MM.1S (cell line): ENCODE measurements around the gene EMILIN1.

Source experiments
- DNase-seq: peaks from one replicate; pipeline ENCODE4 v3.0.0-alpha.2; 2015
- H2AFZ ChIP-seq: fragments of 300-600 bp; sonication (generic); 2 replicates; pipeline ENCODE4 v1.6.0; 2016; ENCODE audit warnings: antibody characterized with exemption, low read length
- H3F3A ChIP-seq: fragments of 300-600 bp; sonication (generic); 2 replicates; pipeline ENCODE4 v1.6.1; 2016; ENCODE audit warnings: mild to moderate bottlenecking, antibody characterized with exemption, low read length, moderate library complexity, mixed read lengths; ENCODE audit not compliant: insufficient read depth
- H3K27ac ChIP-seq: fragments of 300-600 bp; sonication (generic); 2 replicates; pipeline ENCODE4 v1.5.1; 2016; ENCODE audit warnings: mild to moderate bottlenecking, low read length
- H3K27me3 ChIP-seq: fragments of 300-600 bp; sonication (generic); replicated peaks from 2 replicates; pipeline ENCODE4 v1.6.0; 2016; ENCODE audit warnings: low read length; ENCODE audit not compliant: insufficient read depth
- H3K36me3 ChIP-seq: fragments of 300-600 bp; sonication (generic); replicated peaks from 2 replicates; pipeline ENCODE4 v1.6.1; 2016; ENCODE audit warnings: mild to moderate bottlenecking, low read length, mixed read lengths; ENCODE audit not compliant: insufficient read depth
- H3K4me1 ChIP-seq: fragments of 300-600 bp; sonication (generic); 2 replicates; pipeline ENCODE4 v1.6.1; 2016; ENCODE audit warnings: low read length, mixed read lengths
- H3K4me2 ChIP-seq: fragments of 300-600 bp; sonication (generic); 2 replicates; pipeline ENCODE4 v1.6.0; 2016; ENCODE audit warnings: low read depth, low read length
- H3K4me3 ChIP-seq: fragments of 300-600 bp; sonication (generic); 2 replicates; pipeline ENCODE4 v1.5.1; 2016; ENCODE audit warnings: low read length, mixed read lengths
- H3K79me2 ChIP-seq: fragments of 300-600 bp; sonication (generic); 2 replicates; pipeline ENCODE4 v1.6.1; 2016; ENCODE audit warnings: mixed run types, low read length, mixed read lengths
- H3K9ac ChIP-seq: fragments of 300-600 bp; sonication (generic); 2 replicates; pipeline ENCODE4 v1.6.1; 2016; ENCODE audit warnings: low read length, mixed read lengths
- H3K9me2 ChIP-seq: fragments of 300-600 bp; sonication (generic); replicated peaks from 2 replicates; pipeline ENCODE4 v1.6.1; 2016; ENCODE audit warnings: mild to moderate bottlenecking, low read length, mixed read lengths; ENCODE audit not compliant: insufficient read depth
- H3K9me3 ChIP-seq: fragments of 300-600 bp; sonication (generic); replicated peaks from 2 replicates; pipeline ENCODE4 v1.6.1; 2016; ENCODE audit warnings: mild to moderate bottlenecking, low read length, mixed read lengths; ENCODE audit not compliant: insufficient read depth
- H4K20me1 ChIP-seq: fragments of 300-600 bp; sonication (generic); 2 replicates; pipeline ENCODE4 v1.6.1; 2016; ENCODE audit warnings: mild to moderate bottlenecking, low read length, moderate library complexity, mixed read lengths; ENCODE audit not compliant: insufficient read depth
- EZH2 ChIP-seq: fragments of 300-600 bp; sonication (generic); optimal IDR thresholded peaks from 2 replicates; pipeline ENCODE3; 2017; ENCODE audit warnings: low read depth, mild to moderate bottlenecking, antibody characterized with exemption, low read length, mixed read lengths
- EZH2phosphoT487 ChIP-seq: fragments of 300-600 bp; sonication (generic); IDR thresholded peaks from 2 replicates; pipeline ENCODE4 v1.6.1; 2018; ENCODE audit warnings: antibody characterized with exemption, low read length
- TF ChIP-seq, protein P1 (sequence below): fragments of 300-600 bp; sonication (generic); IDR thresholded peaks from 2 replicates; pipeline ENCODE4 v1.5.1; 2016; ENCODE audit warnings: antibody characterized with exemption, low read length, mixed read lengths

Gene EMILIN1

GRCh38 chr2:27092696-27093429, 14.4 kb downstream of the EMILIN1 start:
- no peaks in the 10 kb centered on the region for H3K27me3 ChIP-seq
- DNase-seq: no peak
- TF ChIP-seq EZH2phosphoT487 (no peak), EZH2 (no peak)
- TF ChIP-seq, protein P1, sequence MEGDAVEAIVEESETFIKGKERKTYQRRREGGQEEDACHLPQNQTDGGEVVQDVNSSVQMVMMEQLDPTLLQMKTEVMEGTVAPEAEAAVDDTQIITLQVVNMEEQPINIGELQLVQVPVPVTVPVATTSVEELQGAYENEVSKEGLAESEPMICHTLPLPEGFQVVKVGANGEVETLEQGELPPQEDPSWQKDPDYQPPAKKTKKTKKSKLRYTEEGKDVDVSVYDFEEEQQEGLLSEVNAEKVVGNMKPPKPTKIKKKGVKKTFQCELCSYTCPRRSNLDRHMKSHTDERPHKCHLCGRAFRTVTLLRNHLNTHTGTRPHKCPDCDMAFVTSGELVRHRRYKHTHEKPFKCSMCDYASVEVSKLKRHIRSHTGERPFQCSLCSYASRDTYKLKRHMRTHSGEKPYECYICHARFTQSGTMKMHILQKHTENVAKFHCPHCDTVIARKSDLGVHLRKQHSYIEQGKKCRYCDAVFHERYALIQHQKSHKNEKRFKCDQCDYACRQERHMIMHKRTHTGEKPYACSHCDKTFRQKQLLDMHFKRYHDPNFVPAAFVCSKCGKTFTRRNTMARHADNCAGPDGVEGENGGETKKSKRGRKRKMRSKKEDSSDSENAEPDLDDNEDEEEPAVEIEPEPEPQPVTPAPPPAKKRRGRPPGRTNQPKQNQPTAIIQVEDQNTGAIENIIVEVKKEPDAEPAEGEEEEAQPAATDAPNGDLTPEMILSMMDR: no peak
- no peak overlapping the region for H3K27ac ChIP-seq
- H3K79me2 ChIP-seq: peaks cover 14% of the 10 kb centered on the region
- no peak overlapping the region for H3K4me3 ChIP-seq
- H3K4me2 ChIP-seq: no peak overlapping the region
- no peaks in the 10 kb centered on the region for H4K20me1 ChIP-seq
- H3K9me3 ChIP-seq: no peaks in the 10 kb centered on the region
- H3F3A ChIP-seq: no peaks in the 10 kb centered on the region
- no peaks in the 10 kb centered on the region for H3K36me3 ChIP-seq
- no peak overlapping the region for H2AFZ ChIP-seq
- no peak overlapping the region for H3K9ac ChIP-seq
- no peaks in the 10 kb centered on the region for H3K9me2 ChIP-seq
- H3K4me1 ChIP-seq: peaks cover 4% of the 10 kb centered on the region; the same call in 1 of the 2 replicates

DNA sequence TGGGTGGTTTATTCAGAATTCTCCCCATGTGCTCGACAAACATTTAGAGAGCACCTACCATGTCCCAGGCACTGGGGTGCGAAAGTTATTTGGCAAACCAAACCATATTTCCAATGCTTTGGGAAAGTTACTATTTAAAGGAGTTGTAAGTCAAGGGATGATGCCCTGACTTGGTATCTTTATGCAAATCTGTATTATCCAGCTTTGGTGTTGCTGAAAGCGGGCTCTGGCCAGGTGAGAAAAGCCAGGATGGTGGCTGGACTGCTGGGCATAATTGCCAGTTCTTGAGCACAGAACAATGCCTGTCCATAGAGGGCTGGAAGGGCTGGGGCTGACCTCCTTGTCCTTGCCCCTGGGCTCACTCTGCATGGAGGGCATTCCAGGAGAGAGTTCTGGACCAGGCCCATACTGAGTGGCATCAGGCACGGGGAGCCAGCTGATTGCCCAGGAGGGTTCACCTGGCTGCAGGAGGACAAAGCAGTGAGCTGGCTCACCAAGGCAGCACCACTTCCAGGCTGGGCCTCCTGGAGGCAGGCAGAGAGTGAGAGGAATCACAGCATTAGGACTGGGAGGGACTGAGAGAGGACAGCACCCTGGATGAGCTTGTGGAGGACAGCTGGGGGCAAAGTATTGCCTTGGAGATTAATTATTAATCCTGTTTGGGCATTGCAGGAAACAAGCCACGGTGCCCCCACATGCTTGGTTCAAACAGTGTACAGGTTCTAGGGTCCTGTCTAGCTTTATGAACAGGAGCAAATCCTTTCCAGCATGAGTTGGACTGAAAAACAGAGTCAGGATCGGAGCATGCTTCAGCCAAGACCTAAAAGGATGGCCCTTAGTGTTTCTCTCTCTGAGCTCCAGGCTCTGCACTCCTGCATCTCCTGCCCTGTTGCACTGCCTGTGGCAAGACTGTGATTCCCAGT, 15.3 kb downstream of the EMILIN1 start:
- Histone ChIP-seq H3K9me2 (no peaks in the 10 kb centered on the region), H3K4me3 (no peak overlapping the region), H3K9ac (no peak overlapping the region), H2AFZ (no peak overlapping the region), H3K27ac (no peak overlapping the region), H3K4me1 (peaks cover 4% of the 10 kb centered on the region; the same call in 1 of the 2 replicates), H3K4me2 (no peak overlapping the region), H3K36me3 (no peaks in the 10 kb centered on the region), H3F3A (no peaks in the 10 kb centered on the region), H3K9me3 (no peaks in the 10 kb centered on the region), H3K27me3 (no peaks in the 10 kb centered on the region), H3K79me2 (peaks cover 5% of the 10 kb centered on the region), H4K20me1 (no peaks in the 10 kb centered on the region)
- DNase-seq: no peak
- TF ChIP-seq EZH2phosphoT487: no peak
- TF ChIP-seq, protein P1: no peak
- no peak for TF ChIP-seq EZH2

DNA sequence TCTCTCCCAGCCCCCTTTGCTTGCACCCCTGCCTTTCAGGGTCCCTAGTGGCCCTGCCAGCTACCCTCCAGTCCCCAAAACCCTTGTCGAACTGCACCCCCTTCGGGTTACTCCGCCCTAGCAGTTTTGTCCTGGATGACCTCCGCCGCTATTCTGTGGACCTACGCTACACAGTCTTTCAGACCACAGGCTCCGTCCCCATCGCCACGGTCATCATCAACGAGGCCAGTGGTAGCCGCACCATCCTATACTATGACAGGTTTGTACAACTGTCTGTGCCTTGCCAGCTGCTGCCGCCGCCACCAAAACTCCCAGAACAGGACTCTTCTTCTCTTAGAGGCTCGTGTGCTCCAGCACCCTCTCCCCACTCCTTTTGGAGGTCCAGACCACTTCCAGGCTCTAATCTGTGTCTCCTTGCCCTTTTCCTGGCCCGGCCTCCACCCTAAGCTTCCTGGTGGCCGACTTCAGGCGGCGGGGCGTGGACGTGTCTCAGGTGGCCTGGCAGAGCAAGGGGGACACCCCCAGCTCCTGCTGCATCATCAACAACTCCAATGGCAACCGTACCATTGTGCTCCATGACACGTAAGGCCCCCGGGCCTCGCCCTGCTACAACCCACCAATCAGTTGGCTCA, 16.1 kb downstream of the EMILIN1 start:
- Histone ChIP-seq H3K27me3 (no peaks in the 10 kb centered on the region), H4K20me1 (no peaks in the 10 kb centered on the region), H3K9me3 (no peaks in the 10 kb centered on the region), H3K4me1 (peaks cover 4% of the 10 kb centered on the region; the same call in 1 of the 2 replicates), H3K9me2 (no peaks in the 10 kb centered on the region), H2AFZ (no peak overlapping the region), H3F3A (no peaks in the 10 kb centered on the region), H3K9ac (no peak overlapping the region), H3K4me3 (no peak overlapping the region), H3K27ac (no peak overlapping the region), H3K79me2 (no peaks in the 10 kb centered on the region), H3K36me3 (no peaks in the 10 kb centered on the region), H3K4me2 (no peak overlapping the region)
- DNase-seq: no peak
- TF ChIP-seq, protein P1: no peak
- TF ChIP-seq EZH2: no peak
- TF ChIP-seq EZH2phosphoT487: no peak
